ENCODE measurements around the gene SCGB3A2. TPM values are rescaled to one million over a fixed set of nuclear protein-coding genes. Genes with fewer than 3 reads are reported as not detected.

The SCGB3A2 gene
- total RNA-seq = not detected
- not detected for polyA plus RNA-seq
- 0 reads per million in 6 experiments for total RNA-seq

GRCh38 chr5:147878066-147878759 lies at the start of gene SCGB3A2:
TSS of gene SCGB3A2 (plus strand) at chr5:147878711. CDS start at chr5:147878804, 93 bp downstream.
- ATAC-seq = no peak
- H3K36me3 Mint-ChIP-seq = no peaks in the 10 kb centered on the region

GRCh38 chr5:147830035-147830434 lies 48.5 kb upstream of the SCGB3A2 start:
- H3K27me3 Mint-ChIP-seq = peaks cover 0 to 19% (median 0%) of the 10 kb centered on the region in 5 donors
- no peaks in the 10 kb centered on the region for H3K36me3 Mint-ChIP-seq
- DNase-seq (no peak), ATAC-seq (no peak)
- no peak overlapping the region for H3K4me3 Mint-ChIP-seq
- H3K9me3 Mint-ChIP-seq = no peaks in the 10 kb centered on the region
- POLR2A ChIA-PET = no interaction called here
- no peak overlapping the region for H3K27ac Mint-ChIP-seq
- no peaks in the 10 kb centered on the region for H3K4me1 Mint-ChIP-seq

More at GRCh38 chr5:147878066-147878759, at the start of gene SCGB3A2:
- H3K4me1 Mint-ChIP-seq = no peaks in the 10 kb centered on the region
- no peak within 1 kb of the TSS for H3K4me3 Mint-ChIP-seq
- H3K9me3 Mint-ChIP-seq = no peaks in the 10 kb centered on the region
- no peak for DNase-seq
- H3K27ac Mint-ChIP-seq = no peak within 1 kb of the TSS
- peaks cover 3 to 13% (median 6%) of the 10 kb centered on the region in 5 donors for H3K27me3 Mint-ChIP-seq
- POLR2A ChIA-PET = no interaction called here

GRCh38 chr5:147831465-147831864 lies 47.0 kb upstream of the SCGB3A2 start, which contains the start of gene SPINK1:
TSS of gene SPINK1 (minus strand) at chr5:147831671. CDS start at chr5:147831577, 94 bp downstream.
- Mint-ChIP-seq H3K9me3 (no peaks in the 10 kb centered on the region), H3K36me3 (no peaks in the 10 kb centered on the region), H3K27ac (no peak within 1 kb of the TSS), H3K4me3 (no peak within 1 kb of the TSS), H3K27me3 (peaks cover 0 to 22% (median 0%) of the 10 kb centered on the region in 5 donors), H3K4me1 (no peaks in the 10 kb centered on the region)
- DNase-seq (no peak), ATAC-seq (no peak)
- POLR2A ChIA-PET = no interaction called here

DNA sequence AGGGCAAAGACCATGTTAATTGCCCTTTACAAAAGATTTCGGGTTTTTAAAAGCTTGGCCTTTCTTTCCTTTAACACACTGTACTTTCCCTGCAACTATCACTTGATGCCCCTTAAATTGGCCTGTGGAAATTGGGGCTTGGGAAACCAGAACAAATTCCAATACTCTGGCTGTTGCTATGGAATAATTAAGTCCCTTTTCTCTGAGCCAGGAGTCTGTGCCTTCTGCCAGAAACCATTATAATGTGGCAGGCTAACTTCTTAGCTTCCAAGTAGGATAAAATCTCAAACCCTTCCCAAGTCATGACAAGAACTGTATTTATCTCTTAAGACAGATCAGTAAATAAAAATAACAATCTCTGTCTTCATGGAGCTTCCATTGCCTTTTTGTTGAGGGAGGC lies 46.0 kb upstream of the SCGB3A2 start:
- Mint-ChIP-seq H3K4me3 (no peak overlapping the region), H3K27ac (no peak overlapping the region), H3K9me3 (no peaks in the 10 kb centered on the region), H3K4me1 (no peaks in the 10 kb centered on the region), H3K27me3 (peaks cover 0 to 23% (median under 1%) of the 10 kb centered on the region in 5 donors), H3K36me3 (no peaks in the 10 kb centered on the region)
- ATAC-seq (no peak), DNase-seq (no peak)
- POLR2A ChIA-PET = no interaction called here

DNA sequence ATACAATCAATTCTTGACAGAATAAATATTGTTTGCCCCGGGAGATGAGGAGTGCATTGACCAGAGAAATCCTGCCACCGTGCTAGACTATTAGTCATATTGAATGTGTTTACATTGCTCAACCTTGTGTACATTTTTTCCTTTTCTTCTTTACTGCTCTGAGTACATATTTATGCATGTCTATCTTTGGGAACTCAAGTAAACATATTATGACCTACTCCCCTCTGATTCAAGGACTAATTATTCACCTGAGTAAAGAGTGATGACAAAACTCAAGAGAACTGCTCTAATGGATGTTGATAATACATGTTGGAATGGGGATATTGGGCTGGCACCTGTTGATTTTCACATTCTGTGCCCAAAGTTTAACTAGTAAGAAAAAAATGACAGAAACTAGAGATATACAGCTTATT lies 43.1 kb upstream of the SCGB3A2 start:
- H3K4me3 Mint-ChIP-seq = no peak overlapping the region
- ATAC-seq (no peak), DNase-seq (no peak)
- no peak overlapping the region for H3K27ac Mint-ChIP-seq
- no peaks in the 10 kb centered on the region for H3K9me3 Mint-ChIP-seq
- H3K36me3 Mint-ChIP-seq = no peaks in the 10 kb centered on the region
- H3K27me3 Mint-ChIP-seq = peaks cover 0 to 17% (median 4%) of the 10 kb centered on the region in 5 donors
- POLR2A ChIA-PET = no interaction called here
- no peaks in the 10 kb centered on the region for H3K4me1 Mint-ChIP-seq

GRCh38 chr5:147836439-147836838 lies 42.1 kb upstream of the SCGB3A2 start:
- ATAC-seq (no peak), DNase-seq (no peak)
- H3K27ac Mint-ChIP-seq = no peak overlapping the region
- POLR2A ChIA-PET = no interaction called here
- no peaks in the 10 kb centered on the region for H3K36me3 Mint-ChIP-seq
- no peaks in the 10 kb centered on the region for H3K9me3 Mint-ChIP-seq
- H3K4me3 Mint-ChIP-seq = no peak overlapping the region
- H3K27me3 Mint-ChIP-seq = peaks cover 1 to 16% (median 4%) of the 10 kb centered on the region in 5 donors
- H3K4me1 Mint-ChIP-seq = no peaks in the 10 kb centered on the region

DNA sequence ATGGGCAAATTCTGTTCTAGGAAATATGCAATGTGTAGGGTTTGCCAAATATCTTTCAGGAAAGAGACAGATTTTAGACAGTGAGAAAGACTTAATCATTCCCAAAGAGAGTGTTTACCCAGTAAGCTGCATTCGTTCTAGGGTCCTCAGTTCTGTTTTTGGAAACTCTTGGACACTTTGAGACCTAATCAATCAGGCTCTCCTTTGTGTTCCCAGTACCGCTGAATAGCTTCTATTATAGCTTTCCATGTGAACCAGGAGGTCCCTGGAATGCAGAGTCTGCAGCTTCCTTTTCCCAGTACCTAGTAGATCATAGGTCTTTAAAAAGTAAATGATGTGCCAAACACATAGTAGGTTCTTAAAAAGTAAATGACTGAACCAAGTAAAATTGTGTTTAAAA lies 35.6 kb upstream of the SCGB3A2 start:
- H3K4me1 Mint-ChIP-seq = no peaks in the 10 kb centered on the region
- no peak overlapping the region for H3K4me3 Mint-ChIP-seq
- no peak for ATAC-seq
- no peaks in the 10 kb centered on the region for H3K9me3 Mint-ChIP-seq
- no peak for DNase-seq
- H3K27me3 Mint-ChIP-seq = peaks cover 2 to 26% (median 14%) of the 10 kb centered on the region in 5 donors
- POLR2A ChIA-PET = no interaction called here
- no peak overlapping the region for H3K27ac Mint-ChIP-seq
- no peaks in the 10 kb centered on the region for H3K36me3 Mint-ChIP-seq

DNA sequence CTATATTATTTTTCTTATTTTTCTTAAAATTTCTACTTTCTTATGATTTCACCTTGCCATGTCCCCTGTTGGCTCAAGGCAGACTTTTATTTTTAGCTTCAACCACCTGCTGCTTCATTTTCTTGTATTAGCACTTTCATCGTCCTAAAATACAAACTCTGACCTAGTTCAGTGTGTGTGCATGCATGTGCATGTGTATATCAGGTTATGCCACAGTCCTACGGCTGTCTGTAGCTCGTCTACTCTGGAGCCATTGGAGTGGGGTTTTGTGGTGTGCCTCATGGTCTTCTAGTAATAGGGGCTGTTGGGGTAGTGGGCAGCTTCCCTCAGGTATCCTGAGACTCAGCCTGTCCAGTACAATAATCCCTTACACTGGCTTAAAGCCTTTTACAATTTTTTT lies 33.7 kb upstream of the SCGB3A2 start:
- H3K4me3 Mint-ChIP-seq = no peak overlapping the region
- no peaks in the 10 kb centered on the region for H3K36me3 Mint-ChIP-seq
- DNase-seq (no peak), ATAC-seq (no peak)
- no peaks in the 10 kb centered on the region for H3K9me3 Mint-ChIP-seq
- H3K27me3 Mint-ChIP-seq = peaks cover 5 to 29% (median 13%) of the 10 kb centered on the region in 5 donors
- no peaks in the 10 kb centered on the region for H3K4me1 Mint-ChIP-seq
- H3K27ac Mint-ChIP-seq = no peak overlapping the region
- POLR2A ChIA-PET = no interaction called here

DNA sequence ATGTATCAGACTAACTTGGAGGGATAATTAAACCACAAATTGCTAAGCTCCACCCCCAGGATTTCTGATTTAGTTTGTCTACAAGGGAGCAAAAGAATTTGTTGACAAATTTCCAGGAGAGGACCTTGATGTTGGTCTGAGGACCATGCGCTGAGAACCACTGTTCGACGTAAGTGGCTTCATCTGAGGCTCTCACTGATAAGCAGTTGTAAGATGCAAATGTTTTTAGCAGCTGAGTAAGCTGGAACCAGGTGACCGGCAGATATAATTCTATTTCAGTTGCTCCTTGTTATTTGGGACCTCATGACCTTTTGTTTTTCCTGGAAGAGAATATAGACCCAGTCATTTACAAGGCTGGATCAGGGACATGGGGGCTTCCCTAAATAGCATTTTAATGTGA lies 32.9 kb upstream of the SCGB3A2 start:
- no peak overlapping the region for H3K4me3 Mint-ChIP-seq
- H3K27me3 Mint-ChIP-seq = peaks cover 5 to 29% (median 13%) of the 10 kb centered on the region in 5 donors
- POLR2A ChIA-PET = no interaction called here
- ATAC-seq (no peak), DNase-seq (no peak)
- H3K27ac Mint-ChIP-seq = no peak overlapping the region
- no peaks in the 10 kb centered on the region for H3K36me3 Mint-ChIP-seq
- no peaks in the 10 kb centered on the region for H3K4me1 Mint-ChIP-seq
- H3K9me3 Mint-ChIP-seq = no peaks in the 10 kb centered on the region

DNA sequence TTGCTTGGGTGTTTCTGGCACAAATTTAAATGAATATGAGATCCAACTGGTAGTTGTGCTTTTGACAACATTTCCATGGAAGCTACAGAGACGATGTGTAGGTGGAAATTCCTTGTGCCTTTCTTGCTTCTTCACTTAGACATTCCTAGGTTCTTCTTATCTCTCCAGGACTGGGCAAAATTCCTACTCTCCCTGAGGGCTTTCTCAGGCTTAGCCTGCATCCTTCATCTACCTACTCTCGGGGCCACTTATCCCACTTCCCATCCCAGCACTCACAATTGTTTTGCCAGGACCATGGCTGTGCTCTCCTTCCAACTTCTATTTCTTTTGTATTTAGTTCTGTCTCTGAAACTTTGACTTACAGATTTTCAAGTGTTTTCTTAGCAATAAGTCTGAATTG lies 29.3 kb upstream of the SCGB3A2 start:
- POLR2A ChIA-PET = no interaction called here
- ATAC-seq (no peak), DNase-seq (no peak)
- Mint-ChIP-seq H3K4me3 (no peak overlapping the region), H3K27me3 (peaks cover 0 to 14% (median 5%) of the 10 kb centered on the region in 5 donors), H3K9me3 (no peaks in the 10 kb centered on the region), H3K4me1 (no peaks in the 10 kb centered on the region), H3K36me3 (no peaks in the 10 kb centered on the region), H3K27ac (no peak overlapping the region)

- no peaks in the 10 kb centered on the region for H3K4me1 Mint-ChIP-seq
- H3K4me3 Mint-ChIP-seq = no peak overlapping the region
- POLR2A ChIA-PET = no interaction called here
- H3K9me3 Mint-ChIP-seq = no peaks in the 10 kb centered on the region
- no peak overlapping the region for H3K27ac Mint-ChIP-seq
- DNase-seq = no peak
- H3K27me3 Mint-ChIP-seq = peaks cover 0 to 14% (median 9%) of the 10 kb centered on the region in 5 donors
- H3K36me3 Mint-ChIP-seq = no peaks in the 10 kb centered on the region
- ATAC-seq = no peak
These were observed 26.9 kb upstream of the SCGB3A2 start for GRCh38 chr5:147851578-147851977.

- POLR2A ChIA-PET = no interaction called here
- Mint-ChIP-seq H3K36me3 (no peaks in the 10 kb centered on the region), H3K27me3 (peaks cover 0 to 14% (median 9%) of the 10 kb centered on the region in 5 donors), H3K27ac (no peak overlapping the region), H3K9me3 (no peaks in the 10 kb centered on the region), H3K4me1 (no peaks in the 10 kb centered on the region), H3K4me3 (no peak overlapping the region)
- DNase-seq = no peak
- ATAC-seq = no peak
These were observed 26.1 kb upstream of the SCGB3A2 start for GRCh38 chr5:147852365-147852764.

DNA sequence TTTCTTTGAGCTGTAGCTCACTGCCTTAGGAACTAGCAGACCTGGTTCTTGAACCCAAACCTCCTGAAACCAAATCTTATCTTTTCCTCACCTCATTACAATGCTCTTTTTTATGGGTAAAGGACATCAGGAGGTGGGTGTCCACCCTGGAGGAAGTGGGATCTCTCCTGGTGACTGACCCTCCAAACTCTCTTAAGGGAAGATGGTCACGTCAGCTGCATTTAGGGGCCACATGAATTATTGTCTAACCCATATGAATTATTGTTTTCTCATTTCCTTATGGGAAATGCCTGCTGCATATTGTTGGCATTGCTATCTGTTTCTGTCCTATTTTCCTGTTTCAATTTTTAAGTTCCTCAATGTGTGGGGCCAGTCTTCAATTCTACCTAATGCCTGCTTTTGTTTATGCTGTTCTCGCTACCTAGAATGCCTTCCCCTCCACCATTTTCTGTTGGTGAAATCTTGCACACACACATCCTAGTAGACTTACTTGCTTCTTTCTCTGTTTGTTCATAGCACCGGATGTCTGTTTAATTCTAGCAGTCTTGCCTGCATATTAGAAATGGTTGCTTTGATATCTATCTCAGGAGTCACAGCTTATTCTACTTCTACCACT lies 25.0 kb upstream of the SCGB3A2 start:
- no peak for ATAC-seq
- POLR2A ChIA-PET = no interaction called here

More for the DNA sequence above, 25.0 kb upstream of the SCGB3A2 start:
- Mint-ChIP-seq H3K9me3 (no peaks in the 10 kb centered on the region), H3K27ac (no peak overlapping the region), H3K27me3 (peaks cover 0 to 17% (median 10%) of the 10 kb centered on the region in 5 donors), H3K36me3 (no peaks in the 10 kb centered on the region), H3K4me1 (peaks cover 0 to 2% (median 0%) of the 10 kb centered on the region in 4 donors), H3K4me3 (no peak overlapping the region)
- DNase-seq = no peak
